Measurements from ENCODE around the gene LBH. TPM values are rescaled to one million over a fixed set of nuclear protein-coding genes. Genes with fewer than 3 reads are reported as not detected.

The LBH gene
- polyA plus RNA-seq, 1 donor (not counting 4 experiments of a cell fraction or from before 2014, with no cell fraction given): 0.83 TPM

DNA sequence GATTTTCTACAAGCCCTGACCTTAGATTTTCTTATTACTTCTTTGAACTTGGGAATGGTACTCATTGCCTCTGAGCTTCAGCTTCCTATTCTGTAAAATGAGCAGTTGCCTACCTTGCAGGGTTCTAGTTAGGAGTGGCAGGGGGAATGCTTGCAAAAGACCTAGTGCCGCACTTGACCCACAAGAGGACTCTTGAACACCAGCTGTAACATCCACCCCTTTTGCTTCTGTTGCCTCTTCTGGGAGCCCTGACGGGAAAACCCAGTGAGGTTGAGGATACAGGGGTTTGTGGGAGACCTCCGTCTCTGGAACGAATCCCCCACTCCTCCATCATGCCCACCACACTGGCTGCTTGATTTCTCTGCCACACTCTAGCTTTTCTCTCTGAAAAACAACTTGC lies 27.1 kb upstream of the LBH start:
- dilution Hi-C loops (cut with MboI; ENCODE audit: extremely low pct_ligation_motif_present, low sequenced_read_pairs): no loop called here
- H2AFZ ChIP-seq (ENCODE audit: control insufficient read depth, low read length): no peak overlapping the region
- H3K4me2 ChIP-seq (ENCODE audit: control insufficient read depth, extremely low read depth, insufficient read depth, low read depth, low read length): no peak overlapping the region
- H3K4me1 ChIP-seq (ENCODE audit: control insufficient read depth, extremely low read depth, insufficient read depth, low read length): no peaks in the 10 kb centered on the region
- H3K9me3 ChIP-seq (ENCODE audit: control insufficient read depth, low read depth, low read length): no peaks in the 10 kb centered on the region
- no peaks in the 10 kb centered on the region for H3K9me1 ChIP-seq (ENCODE audit: control insufficient read depth, extremely low read depth, insufficient read depth, low read length)
- no peak for DNase-seq (ENCODE audit: low read depth, low spot score)
- peaks cover 3% of the 10 kb centered on the region for H3K27me3 ChIP-seq (ENCODE audit: control insufficient read depth, extremely low read depth, insufficient read depth, low read length)
- H4K20me1 ChIP-seq (ENCODE audit: control insufficient read depth, extremely low read depth, insufficient read depth, low read length): peaks cover 3% of the 10 kb centered on the region
- H3K9ac ChIP-seq (ENCODE audit: control insufficient read depth, extremely low read depth, insufficient read depth, low read length): no peak overlapping the region
- no peaks in the 10 kb centered on the region for H3K36me3 ChIP-seq (ENCODE audit: control insufficient read depth in 2 of 2, extremely low read depth in 1 of 2, insufficient read depth in 2 of 2, low read length in 2 of 2)
- FAIRE-seq: no peak
- no peaks in the 10 kb centered on the region for H3K79me2 ChIP-seq (ENCODE audit: control insufficient read depth, insufficient read depth, low read length)
- H3K4me3 ChIP-seq (ENCODE audit: control insufficient read depth in 2 of 3, extremely low read depth in 1 of 3, insufficient read depth in 2 of 3, low read depth in 1 of 3, low read length in 3 of 3): no peak overlapping the region
- H3K27ac ChIP-seq (ENCODE audit: control insufficient read depth, insufficient read depth, low read length): no peak overlapping the region
- TF ChIP-seq, protein P1, sequence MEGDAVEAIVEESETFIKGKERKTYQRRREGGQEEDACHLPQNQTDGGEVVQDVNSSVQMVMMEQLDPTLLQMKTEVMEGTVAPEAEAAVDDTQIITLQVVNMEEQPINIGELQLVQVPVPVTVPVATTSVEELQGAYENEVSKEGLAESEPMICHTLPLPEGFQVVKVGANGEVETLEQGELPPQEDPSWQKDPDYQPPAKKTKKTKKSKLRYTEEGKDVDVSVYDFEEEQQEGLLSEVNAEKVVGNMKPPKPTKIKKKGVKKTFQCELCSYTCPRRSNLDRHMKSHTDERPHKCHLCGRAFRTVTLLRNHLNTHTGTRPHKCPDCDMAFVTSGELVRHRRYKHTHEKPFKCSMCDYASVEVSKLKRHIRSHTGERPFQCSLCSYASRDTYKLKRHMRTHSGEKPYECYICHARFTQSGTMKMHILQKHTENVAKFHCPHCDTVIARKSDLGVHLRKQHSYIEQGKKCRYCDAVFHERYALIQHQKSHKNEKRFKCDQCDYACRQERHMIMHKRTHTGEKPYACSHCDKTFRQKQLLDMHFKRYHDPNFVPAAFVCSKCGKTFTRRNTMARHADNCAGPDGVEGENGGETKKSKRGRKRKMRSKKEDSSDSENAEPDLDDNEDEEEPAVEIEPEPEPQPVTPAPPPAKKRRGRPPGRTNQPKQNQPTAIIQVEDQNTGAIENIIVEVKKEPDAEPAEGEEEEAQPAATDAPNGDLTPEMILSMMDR (optimal IDR thresholded peaks at IDR 0.05 in 1 of 3, IDR thresholded peaks at IDR 0.05 in 1 of 3, conservative IDR thresholded peaks at IDR 0.05 in 1 of 3; ENCODE audit: extremely low read depth in 1 of 3, insufficient read depth in 2 of 3, low read length in 3 of 3): no peak
- no peak for TF ChIP-seq EZH2 (IDR thresholded peaks at IDR 0.05; ENCODE audit: low read length)

DNA sequence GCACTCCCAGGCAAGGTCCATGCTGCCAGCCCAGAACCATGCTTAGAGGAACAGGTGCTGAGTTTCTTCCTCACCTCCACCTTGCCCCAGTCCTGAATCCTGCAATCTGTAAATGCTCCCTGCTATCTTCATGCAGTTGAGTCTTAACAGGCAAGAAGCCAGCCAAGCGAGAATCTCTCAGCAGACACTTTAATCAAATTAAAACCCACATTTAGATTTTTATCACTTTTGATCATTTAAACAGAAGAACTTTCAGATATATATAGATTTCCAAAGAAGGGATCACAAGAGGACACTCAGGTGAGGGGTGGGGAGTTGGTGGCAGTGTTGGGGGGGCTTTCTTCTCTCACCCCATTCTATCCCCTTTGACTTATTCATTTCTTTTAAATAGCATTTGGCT lies 25.9 kb upstream of the LBH start:
- no peak overlapping the region for H3K9ac ChIP-seq (ENCODE audit: control insufficient read depth, extremely low read depth, insufficient read depth, low read length)
- no peak overlapping the region for H3K4me2 ChIP-seq (ENCODE audit: control insufficient read depth, extremely low read depth, insufficient read depth, low read depth, low read length)
- H3K4me3 ChIP-seq (ENCODE audit: control insufficient read depth in 2 of 3, extremely low read depth in 1 of 3, insufficient read depth in 2 of 3, low read depth in 1 of 3, low read length in 3 of 3): no peak overlapping the region
- no peaks in the 10 kb centered on the region for H3K4me1 ChIP-seq (ENCODE audit: control insufficient read depth, extremely low read depth, insufficient read depth, low read length)
- H4K20me1 ChIP-seq (ENCODE audit: control insufficient read depth, extremely low read depth, insufficient read depth, low read length): peaks cover 3% of the 10 kb centered on the region
- DNase-seq (ENCODE audit: low read depth, low spot score) (no peak), FAIRE-seq (no peak)
- H2AFZ ChIP-seq (ENCODE audit: control insufficient read depth, low read length): no peak overlapping the region
- no peaks in the 10 kb centered on the region for H3K79me2 ChIP-seq (ENCODE audit: control insufficient read depth, insufficient read depth, low read length)
- no peaks in the 10 kb centered on the region for H3K9me1 ChIP-seq (ENCODE audit: control insufficient read depth, extremely low read depth, insufficient read depth, low read length)
- dilution Hi-C loops (cut with MboI; ENCODE audit: extremely low pct_ligation_motif_present, low sequenced_read_pairs): no loop called here
- H3K36me3 ChIP-seq (ENCODE audit: control insufficient read depth in 2 of 2, extremely low read depth in 1 of 2, insufficient read depth in 2 of 2, low read length in 2 of 2): no peaks in the 10 kb centered on the region
- peaks cover 3% of the 10 kb centered on the region for H3K27me3 ChIP-seq (ENCODE audit: control insufficient read depth, extremely low read depth, insufficient read depth, low read length)
- no peaks in the 10 kb centered on the region for H3K9me3 ChIP-seq (ENCODE audit: control insufficient read depth, low read depth, low read length)
- H3K27ac ChIP-seq (ENCODE audit: control insufficient read depth, insufficient read depth, low read length): no peak overlapping the region
- TF ChIP-seq, protein P1 (optimal IDR thresholded peaks at IDR 0.05 in 1 of 3, IDR thresholded peaks at IDR 0.05 in 1 of 3, conservative IDR thresholded peaks at IDR 0.05 in 1 of 3; ENCODE audit: extremely low read depth in 1 of 3, insufficient read depth in 2 of 3, low read length in 3 of 3): no peak
- TF ChIP-seq EZH2 (IDR thresholded peaks at IDR 0.05; ENCODE audit: low read length): no peak
